ENCODE results near the gene FITM1. TPM values are rescaled to one million over a fixed set of nuclear protein-coding genes. Genes with fewer than 3 reads are reported as not detected.

The FITM1 gene
- total RNA-seq, 1 experiment from 2014 or later: 0.55 TPM

DNA sequence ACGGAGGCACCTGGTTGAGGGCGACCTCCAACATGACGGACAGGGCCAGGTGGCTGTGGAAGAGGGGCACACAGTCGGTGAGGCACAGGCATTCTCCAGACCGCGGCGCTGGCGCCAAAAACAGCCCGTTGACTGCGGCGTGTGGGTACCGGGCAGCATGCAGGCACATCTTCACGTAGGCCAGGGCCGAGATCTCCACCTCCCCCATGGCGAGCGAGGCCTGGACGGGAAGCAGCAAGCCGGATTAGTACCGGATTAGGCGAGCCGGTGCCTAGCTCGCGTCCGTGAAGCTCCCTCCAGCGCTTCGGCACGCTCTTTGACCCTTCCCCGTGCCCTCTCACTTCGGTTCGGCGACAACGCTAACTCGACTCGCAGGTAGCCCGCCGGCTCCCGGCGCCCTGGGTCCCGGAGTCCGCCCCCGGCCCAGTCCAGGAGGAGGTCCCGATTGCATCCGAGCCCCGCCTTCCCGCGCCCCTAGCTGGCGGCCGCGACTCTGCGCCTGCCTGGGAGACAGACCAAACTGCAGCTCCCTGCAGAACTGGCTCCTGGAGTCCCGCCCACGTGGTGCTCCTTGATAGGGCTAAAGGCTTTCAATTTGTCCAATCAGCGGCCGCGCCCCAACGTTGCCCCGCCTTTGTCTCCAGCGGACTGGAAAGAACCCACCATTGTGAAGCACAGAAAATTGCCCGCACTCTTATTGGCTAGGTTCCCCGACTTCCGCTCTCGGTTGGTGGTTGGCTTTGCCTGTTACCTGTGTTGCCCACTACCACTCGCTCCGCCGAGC lies 10.8 kb downstream of the FITM1 start, which contains the start of gene EMC9:
EMC9 (minus strand) TSS at position 495 of the 784 bp plus-strand sequence; CDS start at position 208, 287 bp downstream.
- Histone ChIP-seq H3K9me2 (replicated peaks; ENCODE audit: low read length) (no peaks in the 10 kb centered on the region), H3K9ac (ENCODE audit: low read length) (peak within 1 kb of the TSS; percentile 75), H3K4me2 (ENCODE audit: low read length) (peak within 1 kb of the TSS; percentile 92), H3K4me1 (ENCODE audit: insufficient read depth, low read length) (peaks cover 30% of the 10 kb centered on the region), H4K20me1 (ENCODE audit: low read length) (no peaks in the 10 kb centered on the region), H3K27ac (ENCODE audit: low read length) (peak within 1 kb of the TSS; percentile 33), H3K4me3 (ENCODE audit: low read length) (peak within 1 kb of the TSS; percentile 91), H3K9me3 (ENCODE audit: low read length) (no peaks in the 10 kb centered on the region), H3K36me3 (ENCODE audit: low read depth, low read length) (peaks cover 19% of the 10 kb centered on the region; the same call in 1 of the 2 replicates), H3K79me2 (ENCODE audit: low read length) (peaks cover 58% of the 10 kb centered on the region), H3F3A (ENCODE audit: low read length, unreplicated experiment) (no peaks in the 10 kb centered on the region), H2AFZ (ENCODE audit: low read length) (peak within 1 kb of the TSS; percentile 73), H3K27me3 (ENCODE audit: low read length) (no peaks in the 10 kb centered on the region)
- ChIA-PET CTCF (interaction anchor here (1.2 kb wide), 1 partner anchor 33 kb away, joined by 4 read pairs; no protein-coding TSS in a partner anchor), POLR2A (ENCODE audit: unreplicated experiment) (interaction anchor here (0.5 to 1.3 kb wide), 5 partner anchors 20 to 820 kb away, joined by 3 to 7 read pairs (median 5); partner anchors contain the start of genes DCAF11, IRF9, NRL and PABPN1)
- ATAC-seq (peak; percentile 85), DNase-seq (peak; percentile 99)
- intact Hi-C loops (cut with micrococcal nuclease): loop anchor here (1.0 to 2.0 kb wide), 2 partner anchors 27 to 46 kb away; partner anchors contain the start of genes DCAF11, NRL and PCK2
- TSS peak; percentile 65 for BruUV-seq (replicated peaks)
- TF ChIP-seq EZH2phosphoT487 (IDR thresholded peaks at IDR 0.05; ENCODE audit: borderline replicate concordance, low read length) (no peak), CTCF (conservative IDR thresholded peaks at IDR 0.05; ENCODE audit: low read depth, low read length) (no peak), EZH2 (IDR thresholded peaks at IDR 0.05; ENCODE audit: low read length, unreplicated experiment) (no peak)

- CTCF ChIA-PET: no interaction called here
- intact Hi-C loops (cut with micrococcal nuclease): no loop called here
- Histone ChIP-seq H3K27me3 (ENCODE audit: low read length) (no peaks in the 10 kb centered on the region), H3F3A (ENCODE audit: low read length, unreplicated experiment) (no peaks in the 10 kb centered on the region), H3K9me3 (ENCODE audit: low read length) (no peaks in the 10 kb centered on the region), H3K36me3 (ENCODE audit: low read depth, low read length) (peaks cover 11% of the 10 kb centered on the region; the same call in 1 of the 2 replicates), H3K4me2 (ENCODE audit: low read length) (no peak overlapping the region), H3K27ac (ENCODE audit: low read length) (no peak overlapping the region), H2AFZ (ENCODE audit: low read length) (no peak overlapping the region), H3K79me2 (ENCODE audit: low read length) (peaks cover 59% of the 10 kb centered on the region), H4K20me1 (ENCODE audit: low read length) (no peaks in the 10 kb centered on the region), H3K9ac (ENCODE audit: low read length) (no peak overlapping the region), H3K9me2 (replicated peaks; ENCODE audit: low read length) (no peaks in the 10 kb centered on the region), H3K4me3 (ENCODE audit: low read length) (no peak overlapping the region), H3K4me1 (ENCODE audit: insufficient read depth, low read length) (peaks cover 26% of the 10 kb centered on the region)
- POLR2A ChIA-PET (ENCODE audit: unreplicated experiment): no interaction called here
- no TSS peak for BruUV-seq (replicated peaks)
- DNase-seq: no peak
- TF ChIP-seq CTCF (conservative IDR thresholded peaks at IDR 0.05; ENCODE audit: low read depth, low read length) (no peak), EZH2 (IDR thresholded peaks at IDR 0.05; ENCODE audit: low read length, unreplicated experiment) (no peak), EZH2phosphoT487 (IDR thresholded peaks at IDR 0.05; ENCODE audit: borderline replicate concordance, low read length) (no peak)
- no peak for ATAC-seq
These were observed 13.1 kb downstream of the FITM1 start for GRCh38 chr14:24143511-24143910.

GRCh38 chr14:24144451-24144850 lies 14.0 kb downstream of the FITM1 start:
- Histone ChIP-seq H3K79me2 (ENCODE audit: low read length) (peaks cover 59% of the 10 kb centered on the region), H3K9ac (ENCODE audit: low read length) (no peak overlapping the region), H3K9me3 (ENCODE audit: low read length) (no peaks in the 10 kb centered on the region), H3K27ac (ENCODE audit: low read length) (no peak overlapping the region), H3K36me3 (ENCODE audit: low read depth, low read length) (peaks cover 7% of the 10 kb centered on the region; the same call in 1 of the 2 replicates), H3K4me2 (ENCODE audit: low read length) (no peak overlapping the region), H3K9me2 (replicated peaks; ENCODE audit: low read length) (no peaks in the 10 kb centered on the region), H3K4me1 (ENCODE audit: insufficient read depth, low read length) (peaks cover 25% of the 10 kb centered on the region), H3F3A (ENCODE audit: low read length, unreplicated experiment) (no peaks in the 10 kb centered on the region), H4K20me1 (ENCODE audit: low read length) (no peaks in the 10 kb centered on the region), H3K4me3 (ENCODE audit: low read length) (no peak overlapping the region), H3K27me3 (ENCODE audit: low read length) (no peaks in the 10 kb centered on the region), H2AFZ (ENCODE audit: low read length) (no peak overlapping the region)
- intact Hi-C loops (cut with micrococcal nuclease): no loop called here
- DNase-seq (no peak), ATAC-seq (no peak)
- BruUV-seq (replicated peaks): no TSS peak
- ChIA-PET CTCF (no interaction called here), POLR2A (ENCODE audit: unreplicated experiment) (no interaction called here)
- TF ChIP-seq EZH2phosphoT487 (IDR thresholded peaks at IDR 0.05; ENCODE audit: borderline replicate concordance, low read length) (no peak), EZH2 (IDR thresholded peaks at IDR 0.05; ENCODE audit: low read length, unreplicated experiment) (no peak), CTCF (conservative IDR thresholded peaks at IDR 0.05; ENCODE audit: low read depth, low read length) (no peak)

Measured in PC-3 (cell line).